ENCODE measurements around the gene KRT1.

The KRT1 gene

DNA sequence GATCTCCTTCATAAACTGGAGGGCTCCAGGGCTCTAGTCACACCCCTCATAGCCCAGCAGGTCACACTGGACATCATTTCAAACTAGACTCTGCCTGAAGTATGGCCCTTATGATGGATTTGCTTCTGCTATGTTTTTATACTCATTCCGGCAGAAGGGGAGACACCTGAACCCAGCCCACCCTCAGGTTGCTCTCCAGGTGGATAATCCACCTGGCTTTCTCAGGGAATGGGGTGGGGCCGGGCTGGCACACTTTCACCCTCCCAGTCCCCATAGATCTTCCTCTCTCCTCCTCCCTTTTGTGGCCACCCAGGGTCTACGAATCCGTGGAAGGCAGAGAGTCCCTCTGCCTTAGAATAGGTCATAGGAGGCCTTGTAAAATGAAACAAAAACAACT is 52.1 kb downstream of the KRT1 start:
- Histone ChIP-seq H3K18ac (ENCODE audit: low read length) (no peak overlapping the region), H3K36me3 (replicated peaks in 1 of 2; ENCODE audit: control insufficient read depth in 2 of 2, insufficient read depth in 2 of 2, low read length in 2 of 2) (no peaks in the 10 kb centered on the region), H3K79me1 (ENCODE audit: low read depth, low read length) (no peaks in the 10 kb centered on the region), H2BK15ac (ENCODE audit: low read length) (no peak overlapping the region), H3K27ac (replicated peaks; ENCODE audit: low read length) (no peak overlapping the region), H3K23ac (ENCODE audit: low read depth, low read length, poor library complexity) (no peak overlapping the region), H3K14ac (ENCODE audit: low read length) (no peak overlapping the region), H2BK120ac (ENCODE audit: low read depth, low read length) (no peak overlapping the region), H3K4ac (ENCODE audit: low read length) (no peak overlapping the region), H3K27me3 (ENCODE audit: control insufficient read depth in 3 of 3, insufficient read depth in 3 of 3, low read depth in 1 of 3, low read length in 3 of 3) (peaks cover 0 to 3% (median 0%) of the 10 kb centered on the region in 3 experiments), H3K4me3 (ENCODE audit: low read length in 2 of 2) (no peak overlapping the region), H3K9ac (ENCODE audit: low read depth, low read length, poor library complexity) (no peak overlapping the region), H2AK5ac (ENCODE audit: low read depth, low read length) (no peak overlapping the region), H2AFZ (ENCODE audit: low read length) (no peak overlapping the region), H3K9me3 (replicated peaks in 1 of 2; ENCODE audit: control insufficient read depth in 2 of 2, insufficient read depth in 1 of 2, low read depth in 1 of 2, low read length in 2 of 2) (no peaks in the 10 kb centered on the region), H4K91ac (ENCODE audit: low read depth, low read length, poor library complexity) (no peak overlapping the region), H2BK12ac (ENCODE audit: low read length) (no peak overlapping the region), H3K4me1 (ENCODE audit: control insufficient read depth in 2 of 2, insufficient read depth in 1 of 2, low read depth in 1 of 2, low read length in 2 of 2) (peaks cover 0 to 7% of the 10 kb centered on the region in 2 donors), H4K8ac (ENCODE audit: low read depth, low read length) (no peak overlapping the region), H2BK5ac (ENCODE audit: low read length) (no peak overlapping the region), H3K4me2 (ENCODE audit: insufficient read depth, low read length, poor library complexity, severe bottlenecking) (no peak overlapping the region)
- no peak for DNase-seq (ENCODE audit: low spot score)
- no CpG with 5 or more reads among the region's 4 CpGs for WGBS, 2 donors (ENCODE audit: extremely low coverage in 2 of 2, insufficient read length in 2 of 2, insufficient replicate concordance in 1 of 2)

DNA sequence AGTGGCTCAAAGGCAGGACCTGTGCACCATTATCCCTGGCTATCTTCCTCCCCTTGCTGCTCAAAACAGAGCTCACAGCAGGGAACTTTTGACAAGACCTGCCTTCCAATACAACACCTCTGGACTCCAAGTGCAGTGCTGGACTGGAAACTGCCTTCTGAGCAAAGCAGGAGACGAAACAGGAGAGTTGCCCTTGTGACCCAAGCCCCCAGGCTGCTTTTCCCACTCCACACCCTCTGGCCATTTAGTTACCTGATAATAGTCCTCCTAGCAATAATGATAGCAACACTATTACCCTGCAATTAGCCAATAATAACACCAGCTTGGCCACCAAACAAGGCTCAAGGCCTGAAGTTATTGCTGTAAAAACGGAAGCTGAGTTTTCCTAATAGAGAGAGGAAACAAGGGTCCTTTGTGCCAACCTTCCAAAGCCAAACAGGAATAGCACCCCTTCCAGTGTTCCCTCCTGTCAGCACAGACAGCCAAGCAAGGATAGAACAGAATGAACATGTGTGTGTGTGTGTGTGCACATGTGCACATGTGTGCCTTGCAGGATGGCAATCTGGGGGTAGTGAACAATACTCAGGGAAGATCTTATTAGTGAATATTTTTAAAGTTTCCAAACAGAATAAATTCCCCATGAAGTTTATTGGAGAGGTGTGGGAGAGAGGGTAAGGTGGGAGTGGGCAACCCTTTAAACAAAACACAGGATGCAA is 52.7 kb downstream of the KRT1 start:
- H3K9ac ChIP-seq (ENCODE audit: low read depth, low read length, poor library complexity) = no peak overlapping the region
- no peak overlapping the region for H2BK15ac ChIP-seq (ENCODE audit: low read length)
- no peak overlapping the region for H2AK5ac ChIP-seq (ENCODE audit: low read depth, low read length)
- H4K8ac ChIP-seq (ENCODE audit: low read depth, low read length) = no peak overlapping the region
- no peak overlapping the region for H3K14ac ChIP-seq (ENCODE audit: low read length)
- no peaks in the 10 kb centered on the region for H3K36me3 ChIP-seq (replicated peaks in 1 of 2; ENCODE audit: control insufficient read depth in 2 of 2, insufficient read depth in 2 of 2, low read length in 2 of 2)
- no peak overlapping the region for H2BK120ac ChIP-seq (ENCODE audit: low read depth, low read length)
- H3K9me3 ChIP-seq (replicated peaks in 1 of 2; ENCODE audit: control insufficient read depth in 2 of 2, insufficient read depth in 1 of 2, low read depth in 1 of 2, low read length in 2 of 2) = no peaks in the 10 kb centered on the region
- no peak overlapping the region for H4K91ac ChIP-seq (ENCODE audit: low read depth, low read length, poor library complexity)
- no peak overlapping the region for H3K23ac ChIP-seq (ENCODE audit: low read depth, low read length, poor library complexity)
- no peak overlapping the region for H3K4ac ChIP-seq (ENCODE audit: low read length)
- H2BK12ac ChIP-seq (ENCODE audit: low read length) = no peak overlapping the region
- H3K27me3 ChIP-seq (ENCODE audit: control insufficient read depth in 3 of 3, insufficient read depth in 3 of 3, low read depth in 1 of 3, low read length in 3 of 3) = peaks cover 0 to 3% (median 0%) of the 10 kb centered on the region in 3 experiments
- H3K4me3 ChIP-seq (ENCODE audit: low read length in 2 of 2) = no peak overlapping the region
- no peak overlapping the region for H2AFZ ChIP-seq (ENCODE audit: low read length)
- WGBS, 2 donors (ENCODE audit: extremely low coverage in 2 of 2, insufficient read length in 2 of 2, insufficient replicate concordance in 1 of 2) = no CpG with 5 or more reads among the region's 2 CpGs
- DNase-seq (ENCODE audit: low spot score) = no peak
- no peak overlapping the region for H3K4me2 ChIP-seq (ENCODE audit: insufficient read depth, low read length, poor library complexity, severe bottlenecking)
- H3K18ac ChIP-seq (ENCODE audit: low read length) = no peak overlapping the region
- H3K4me1 ChIP-seq (ENCODE audit: control insufficient read depth in 2 of 2, insufficient read depth in 1 of 2, low read depth in 1 of 2, low read length in 2 of 2) = peaks cover 0 to 7% of the 10 kb centered on the region in 2 donors
- no peaks in the 10 kb centered on the region for H3K79me1 ChIP-seq (ENCODE audit: low read depth, low read length)
- no peak overlapping the region for H2BK5ac ChIP-seq (ENCODE audit: low read length)
- no peak overlapping the region for H3K27ac ChIP-seq (replicated peaks; ENCODE audit: low read length)

Data from neuronal stem cell (in vitro differentiated cells).